ENCODE data around the gene NBPF19. TPM values are rescaled to one million over a fixed set of nuclear protein-coding genes. Genes with fewer than 3 reads are reported as not detected.
"Not testable (repeated sequence)": the region's sequence is repeated elsewhere in the genome, so short reads cannot be mapped to it uniquely, and the experiment has no call there.

NBPF19 gene
- total and polyA plus RNA-seq, 2 of the 4 experiments (the other 2 are of a cell fraction), result 6.3 to 7.7 TPM

DNA sequence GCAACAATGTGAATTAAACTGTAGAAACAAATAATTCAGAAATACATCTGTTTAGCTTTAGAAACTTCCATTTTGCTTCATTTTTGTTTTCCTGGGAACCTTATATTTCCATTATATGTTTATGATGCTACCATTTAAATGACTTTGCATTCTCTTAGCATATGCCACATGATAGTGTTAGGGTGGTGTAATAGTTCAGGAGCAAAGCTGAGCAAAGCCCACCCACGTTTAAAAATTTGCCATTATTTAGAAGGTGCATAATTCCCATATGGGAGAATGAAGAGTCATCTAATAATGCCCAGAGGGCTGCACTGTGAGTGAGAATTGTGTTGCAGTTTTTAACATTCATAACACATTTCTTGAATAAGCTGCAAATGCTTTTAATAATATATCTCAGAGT is 22.2 kb upstream of the NBPF19 start:
- H3K4ac ChIP-seq (ENCODE audit: low read depth, low read length); dilution Hi-C loops (cut with HindIII; ENCODE audit: low sequenced_read_pairs, unreplicated experiment); H2BK20ac ChIP-seq (ENCODE audit: low read depth, low read length); H2BK5ac ChIP-seq (ENCODE audit: low read depth, low read length, poor library complexity, severe bottlenecking); H4K20me1 ChIP-seq (ENCODE audit: insufficient read depth, low read length); H4K8ac ChIP-seq (ENCODE audit: low read depth in 2 of 2, low read length in 2 of 2); intact Hi-C loops (cut with micrococcal nuclease); H3K79me1 ChIP-seq (ENCODE audit: low read depth in 1 of 2, low read length in 2 of 2); H2BK15ac ChIP-seq (ENCODE audit: low read depth, low read length); H3K9me1 ChIP-seq (ENCODE audit: insufficient read depth, low read length); H4K5ac ChIP-seq (ENCODE audit: low read depth, low read length); H3K4me2 ChIP-seq (ENCODE audit: low read depth, low read length); H3K4me1 ChIP-seq (ENCODE audit: control insufficient read depth, insufficient read depth, low read length); H3K36me3 ChIP-seq (ENCODE audit: control insufficient read depth, insufficient read depth, low read length); H3K18ac ChIP-seq (ENCODE audit: low read depth, low read length); H2AK5ac ChIP-seq (ENCODE audit: low read depth, low read length); POLR2A ChIA-PET (ENCODE audit: unreplicated experiment); H3K4me3 ChIP-seq (ENCODE audit: insufficient read depth, low read depth, low read length); CTCF ChIA-PET; H3K27me3 ChIP-seq (ENCODE audit: control insufficient read depth, insufficient read depth, low read length); H3K27ac ChIP-seq (ENCODE audit: insufficient read depth, low read length); H3K23ac ChIP-seq (ENCODE audit: low read depth, low read length); H3K9me3 ChIP-seq (ENCODE audit: control insufficient read depth, insufficient read depth, low read length); H3K14ac ChIP-seq (replicated peaks; ENCODE audit: low read depth, low read length); H3K9ac ChIP-seq (ENCODE audit: low read depth, low read length); H2BK120ac ChIP-seq (ENCODE audit: low read depth, low read length); H4K91ac ChIP-seq (ENCODE audit: insufficient read depth, low read depth, low read length); ATAC-seq (ENCODE audit: low read depth); H3K56ac ChIP-seq (ENCODE audit: extremely low read depth, insufficient read depth, low read length); H2AK9ac ChIP-seq (replicated peaks; ENCODE audit: low read depth, low read length, poor library complexity); DNase-seq; in situ Hi-C loops (cut with MboI; ENCODE audit: low sequenced_read_pairs); H2AFZ ChIP-seq (replicated peaks; ENCODE audit: low read length, poor library complexity); BruUV-seq (replicated peaks): not testable (repeated sequence)
- no CpG with 5 or more reads among the region's 1 CpG for WGBS, 2 experiments (ENCODE audit: extremely low coverage in 2 of 2, insufficient read length in 1 of 2)

DNA sequence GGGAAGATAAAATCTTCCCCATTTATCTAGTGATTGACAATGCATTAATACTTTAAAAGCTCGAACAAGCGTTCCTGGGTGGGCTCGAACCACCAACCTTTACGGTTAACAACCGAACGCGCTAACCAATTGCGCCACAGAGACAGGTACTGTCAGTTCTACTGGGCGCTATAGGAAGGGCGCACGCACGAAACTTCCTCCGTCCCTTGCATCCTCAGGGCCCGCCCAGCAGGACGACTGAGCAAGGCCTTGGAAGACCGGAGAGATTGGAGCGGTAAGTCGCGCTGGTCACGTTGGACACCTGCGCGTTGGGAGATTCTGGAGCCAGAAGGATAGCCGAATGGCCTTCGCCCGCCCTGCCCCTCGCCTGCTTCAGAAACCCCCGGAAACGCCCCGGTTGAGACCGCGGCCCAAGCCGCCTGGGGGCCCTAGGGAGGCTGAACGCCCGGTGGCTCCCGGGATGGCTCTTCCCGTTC is 83.5 kb downstream of the NBPF19 start:
- H2BK120ac ChIP-seq (ENCODE audit: low read depth, low read length); BruUV-seq (replicated peaks); H2AK5ac ChIP-seq (ENCODE audit: low read depth, low read length); H4K20me1 ChIP-seq (ENCODE audit: insufficient read depth, low read length); H3K18ac ChIP-seq (ENCODE audit: low read depth, low read length); H3K9ac ChIP-seq (ENCODE audit: low read depth, low read length); H3K23ac ChIP-seq (ENCODE audit: low read depth, low read length); H4K8ac ChIP-seq (ENCODE audit: low read depth in 2 of 2, low read length in 2 of 2); H2BK15ac ChIP-seq (ENCODE audit: low read depth, low read length); dilution Hi-C loops (cut with HindIII; ENCODE audit: low sequenced_read_pairs, unreplicated experiment); CTCF ChIA-PET; H2AFZ ChIP-seq (replicated peaks; ENCODE audit: low read length, poor library complexity); H4K91ac ChIP-seq (ENCODE audit: insufficient read depth, low read depth, low read length); H3K14ac ChIP-seq (replicated peaks; ENCODE audit: low read depth, low read length); H2BK20ac ChIP-seq (ENCODE audit: low read depth, low read length); H2BK5ac ChIP-seq (ENCODE audit: low read depth, low read length, poor library complexity, severe bottlenecking); H3K4ac ChIP-seq (ENCODE audit: low read depth, low read length); H4K5ac ChIP-seq (ENCODE audit: low read depth, low read length); in situ Hi-C loops (cut with MboI; ENCODE audit: low sequenced_read_pairs); H3K79me1 ChIP-seq (ENCODE audit: low read depth in 1 of 2, low read length in 2 of 2); POLR2A ChIA-PET (ENCODE audit: unreplicated experiment); H3K27ac ChIP-seq (ENCODE audit: insufficient read depth, low read length); H2AK9ac ChIP-seq (replicated peaks; ENCODE audit: low read depth, low read length, poor library complexity); H3K56ac ChIP-seq (ENCODE audit: extremely low read depth, insufficient read depth, low read length); intact Hi-C loops (cut with micrococcal nuclease); H3K27me3 ChIP-seq (ENCODE audit: control insufficient read depth, insufficient read depth, low read length); H3K4me1 ChIP-seq (ENCODE audit: control insufficient read depth, insufficient read depth, low read length); H3K36me3 ChIP-seq (ENCODE audit: control insufficient read depth, insufficient read depth, low read length); ATAC-seq (ENCODE audit: low read depth); H3K9me1 ChIP-seq (ENCODE audit: insufficient read depth, low read length); H3K9me3 ChIP-seq (ENCODE audit: control insufficient read depth, insufficient read depth, low read length): not testable (repeated sequence)
- peak overlapping the region; percentile 90 for H3K4me2 ChIP-seq (ENCODE audit: low read depth, low read length)
- H3K4me3 ChIP-seq (ENCODE audit: insufficient read depth, low read depth, low read length), result peak overlapping the region; percentile 42
- 0% methylated on average over 1 of the region's 36 CpGs; no CpG with 5 or more reads in 1 of the 2 experiments for WGBS, 2 experiments (ENCODE audit: extremely low coverage in 2 of 2, insufficient read length in 1 of 2)
- DNase-seq, result peak; percentile 59

Measured in IMR-90 (cell line).